DND-41 (cell line): ENCODE measurements around the gene PLEKHG1.

Source experiments
- ATAC-seq: fragments of 200-7000 bp; cut with Tn5 transposase; 3 replicates; pipeline ENCODE4 v1.9.1; 2021; ENCODE audit warnings: low read depth; ENCODE audit not compliant: insufficient read depth
- DNase-seq: peaks from one replicate; pipeline ENCODE4 v3.0.0-alpha.2; 2020
- H2AFZ ChIP-seq: 2 replicates; pipeline ENCODE4 v1.6.0; 2012; ENCODE audit warnings: low read depth, low read length
- H3K27ac ChIP-seq: 2 replicates; pipeline ENCODE4 v1.5.1; 2012; ENCODE audit warnings: low read length, inconsistent platforms
- H3K27me3 ChIP-seq: fragments of 200-600 bp; sonication (generic); 2 replicates; pipeline ENCODE4 v1.6.0; 2012; ENCODE audit warnings: low read length, mild to moderate bottlenecking, inconsistent platforms; ENCODE audit not compliant: insufficient read depth, poor library complexity
- H3K36me3 ChIP-seq: 2 replicates; pipeline ENCODE4 v1.5.1; 2012; ENCODE audit warnings: low read length, inconsistent platforms; ENCODE audit not compliant: insufficient read depth
- H3K4me1 ChIP-seq: 2 replicates; pipeline ENCODE4 v1.5.1; 2012; ENCODE audit warnings: mild to moderate bottlenecking, low read length; ENCODE audit not compliant: insufficient read depth
- H3K4me2 ChIP-seq: 2 replicates; pipeline ENCODE4 v1.6.0; 2012; ENCODE audit warnings: mild to moderate bottlenecking, moderate library complexity, low read length, inconsistent platforms; ENCODE audit not compliant: insufficient read depth
- H3K4me3 ChIP-seq, 2 experiments: fragments of 200-600 bp in 1 of 2; shearing (Covaris generic) in 1 of 2; 2 replicates each; pipeline ENCODE4 v1.5.1; 2012 to 2016; ENCODE audit warnings: inconsistent platforms in 2 of 2, low read length in 2 of 2, mild to moderate bottlenecking in 2 of 2, low read depth in 1 of 2, moderate library complexity in 1 of 2
- H3K79me2 ChIP-seq: 2 replicates; pipeline ENCODE4 v1.6.0; 2012; ENCODE audit warnings: low read length, inconsistent platforms; ENCODE audit not compliant: insufficient read depth
- H3K9ac ChIP-seq: 2 replicates; pipeline ENCODE4 v1.6.0; 2012; ENCODE audit warnings: low read depth, mild to moderate bottlenecking, inconsistent platforms, low read length, moderate library complexity
- H3K9me3 ChIP-seq: 2 replicates; pipeline ENCODE4 v1.5.1; 2012; ENCODE audit warnings: low read length, moderate library complexity, mild to moderate bottlenecking, inconsistent platforms; ENCODE audit not compliant: insufficient read depth, severe bottlenecking
- H4K20me1 ChIP-seq: 2 replicates; pipeline ENCODE4 v1.6.0; 2012; ENCODE audit warnings: low read length; ENCODE audit not compliant: insufficient read depth
- EZH2 ChIP-seq: IDR thresholded peaks from 3 replicates; pipeline ENCODE4 v1.6.1; 2012; ENCODE audit warnings: borderline replicate concordance, low read depth, mild to moderate bottlenecking, moderate library complexity, low read length, inconsistent platforms; ENCODE audit not compliant: severe bottlenecking
- TF ChIP-seq, protein P1 (sequence below): IDR thresholded peaks from 2 replicates; pipeline ENCODE4 v1.5.1; 2012; ENCODE audit warnings: borderline replicate concordance, low read length, moderate library complexity, mild to moderate bottlenecking; ENCODE audit not compliant: poor library complexity, severe bottlenecking; ENCODE audit errors: extremely low read depth

The PLEKHG1 gene

DNA sequence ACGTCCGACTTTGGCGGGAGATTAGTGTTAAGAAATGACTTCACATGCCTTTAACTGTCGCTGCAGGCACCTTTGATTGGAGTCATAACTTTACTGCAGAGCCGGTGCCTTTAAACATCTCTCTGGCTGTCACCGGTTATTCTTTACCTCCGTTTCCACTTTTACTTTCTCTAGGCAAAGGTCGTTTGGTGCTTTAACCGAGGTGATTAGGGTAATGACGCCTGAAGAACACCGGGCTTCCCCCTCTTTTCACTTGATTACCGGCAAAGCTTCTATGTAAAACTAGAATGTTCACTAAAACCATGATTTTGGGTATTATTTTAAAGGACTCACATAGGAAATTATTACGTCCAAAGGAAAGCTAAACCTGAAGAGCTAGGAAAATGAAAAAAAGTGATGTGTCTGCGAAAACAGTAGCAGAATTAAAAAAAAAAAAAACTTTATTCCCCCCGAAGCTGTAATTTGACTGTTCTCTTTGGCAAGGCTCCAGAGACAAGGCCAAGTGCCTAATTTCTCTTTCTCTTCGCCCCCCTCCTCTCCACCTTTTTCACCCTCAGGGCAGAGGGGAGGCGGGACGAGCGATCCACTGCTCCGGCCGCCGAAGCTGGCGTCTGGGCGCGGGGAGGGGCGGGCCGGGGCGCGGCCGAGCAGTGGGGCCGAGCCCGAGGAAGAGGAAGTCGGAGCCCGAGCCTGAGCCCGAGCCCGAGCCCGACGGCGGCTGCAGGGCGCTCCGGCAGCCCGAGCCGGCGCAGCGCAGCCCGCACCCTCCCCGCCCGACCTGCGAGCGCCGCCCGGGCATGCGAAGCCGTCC, at the start of gene PLEKHG1:
Gene PLEKHG1, plus strand, starts transcription at position 687 of the 811 bp plus-strand sequence. CDS start 133,797 bp downstream, outside the sequence.
- Histone ChIP-seq H3K4me2 (no peak within 1 kb of the TSS), H3K79me2 (no peaks in the 10 kb centered on the region), H3K27me3 (peaks cover 8% of the 10 kb centered on the region), H3K9ac (no peak within 1 kb of the TSS), H3K27ac (no peak within 1 kb of the TSS), H2AFZ (no peak within 1 kb of the TSS), H4K20me1 (no peaks in the 10 kb centered on the region), H3K9me3 (no peaks in the 10 kb centered on the region), H3K4me3 (no peak within 1 kb of the TSS), H3K36me3 (no peaks in the 10 kb centered on the region), H3K4me1 (no peaks in the 10 kb centered on the region)
- TF ChIP-seq EZH2, result no peak
- TF ChIP-seq, protein P1, sequence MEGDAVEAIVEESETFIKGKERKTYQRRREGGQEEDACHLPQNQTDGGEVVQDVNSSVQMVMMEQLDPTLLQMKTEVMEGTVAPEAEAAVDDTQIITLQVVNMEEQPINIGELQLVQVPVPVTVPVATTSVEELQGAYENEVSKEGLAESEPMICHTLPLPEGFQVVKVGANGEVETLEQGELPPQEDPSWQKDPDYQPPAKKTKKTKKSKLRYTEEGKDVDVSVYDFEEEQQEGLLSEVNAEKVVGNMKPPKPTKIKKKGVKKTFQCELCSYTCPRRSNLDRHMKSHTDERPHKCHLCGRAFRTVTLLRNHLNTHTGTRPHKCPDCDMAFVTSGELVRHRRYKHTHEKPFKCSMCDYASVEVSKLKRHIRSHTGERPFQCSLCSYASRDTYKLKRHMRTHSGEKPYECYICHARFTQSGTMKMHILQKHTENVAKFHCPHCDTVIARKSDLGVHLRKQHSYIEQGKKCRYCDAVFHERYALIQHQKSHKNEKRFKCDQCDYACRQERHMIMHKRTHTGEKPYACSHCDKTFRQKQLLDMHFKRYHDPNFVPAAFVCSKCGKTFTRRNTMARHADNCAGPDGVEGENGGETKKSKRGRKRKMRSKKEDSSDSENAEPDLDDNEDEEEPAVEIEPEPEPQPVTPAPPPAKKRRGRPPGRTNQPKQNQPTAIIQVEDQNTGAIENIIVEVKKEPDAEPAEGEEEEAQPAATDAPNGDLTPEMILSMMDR, result no peak
- DNase-seq (no peak), ATAC-seq (no peak)

DNA sequence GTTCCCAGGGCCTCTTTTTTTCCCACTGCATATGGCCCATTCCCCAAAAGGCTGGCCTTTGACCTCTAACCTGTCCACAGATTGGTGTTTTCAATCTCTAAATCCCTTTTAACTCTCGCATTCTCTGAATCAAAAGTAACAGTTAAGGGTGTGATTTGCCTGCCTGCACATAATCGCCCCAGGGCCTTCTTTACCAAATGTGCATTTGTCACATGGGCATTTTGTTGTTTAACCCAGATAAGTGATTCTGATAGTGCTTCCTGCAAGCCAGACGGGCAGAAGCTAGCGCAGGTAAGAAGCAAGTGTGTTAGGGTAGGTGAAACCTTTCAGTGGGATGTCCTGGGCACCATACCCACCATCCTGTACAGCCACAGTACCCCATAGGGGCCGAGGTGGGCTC, 49.4 kb upstream of the PLEKHG1 start:
- TF ChIP-seq, protein P1, result no peak
- TF ChIP-seq EZH2, result no peak
- H2AFZ ChIP-seq, result no peak overlapping the region
- no peaks in the 10 kb centered on the region for H4K20me1 ChIP-seq
- peaks cover 3% of the 10 kb centered on the region for H3K27me3 ChIP-seq
- no peak overlapping the region for H3K9ac ChIP-seq
- H3K4me3 ChIP-seq, result no peak overlapping the region
- H3K36me3 ChIP-seq, result no peaks in the 10 kb centered on the region
- DNase-seq (no peak), ATAC-seq (no peak)
- H3K79me2 ChIP-seq, result no peaks in the 10 kb centered on the region
- no peak overlapping the region for H3K4me2 ChIP-seq
- H3K9me3 ChIP-seq, result no peaks in the 10 kb centered on the region
- no peaks in the 10 kb centered on the region for H3K4me1 ChIP-seq
- H3K27ac ChIP-seq, result no peak overlapping the region

DNA sequence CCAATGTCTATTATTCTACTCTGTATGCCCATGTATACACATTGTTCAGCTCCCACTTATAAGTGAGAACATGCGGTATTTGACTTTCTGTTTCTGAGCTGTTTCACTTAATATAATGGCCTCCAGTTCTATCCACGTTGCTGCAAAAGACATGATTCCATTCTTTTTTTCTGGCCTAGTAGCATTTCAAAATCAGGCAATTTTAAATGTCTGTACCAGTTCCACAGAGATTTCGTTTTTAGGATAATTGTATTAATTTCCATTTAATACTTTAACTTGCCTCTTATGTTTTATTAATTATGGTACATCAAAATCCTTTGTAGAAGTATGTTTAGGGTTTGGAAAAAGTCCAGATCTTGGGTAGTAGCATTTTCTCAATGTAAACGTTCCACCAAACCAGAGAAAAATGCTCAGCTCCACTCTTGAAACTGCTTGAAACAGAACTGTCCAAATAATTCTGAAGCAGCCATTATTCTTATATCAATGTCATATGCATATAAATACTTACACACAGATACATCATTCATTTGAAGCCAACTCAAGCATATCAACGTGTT, 42.6 kb upstream of the PLEKHG1 start:
- no peak for ATAC-seq
- no peaks in the 10 kb centered on the region for H3K4me1 ChIP-seq
- DNase-seq, result no peak
- no peak overlapping the region for H3K9ac ChIP-seq
- no peak overlapping the region for H3K4me3 ChIP-seq
- H3K4me2 ChIP-seq, result no peak overlapping the region
- no peaks in the 10 kb centered on the region for H3K79me2 ChIP-seq
- no peaks in the 10 kb centered on the region for H3K9me3 ChIP-seq
- no peak overlapping the region for H2AFZ ChIP-seq
- TF ChIP-seq EZH2, result no peak
- TF ChIP-seq, protein P1, result no peak
- H3K27ac ChIP-seq, result no peak overlapping the region
- no peaks in the 10 kb centered on the region for H3K36me3 ChIP-seq
- H4K20me1 ChIP-seq, result no peaks in the 10 kb centered on the region
- H3K27me3 ChIP-seq, result no peaks in the 10 kb centered on the region
